ENCODE results near the gene ACTR3.
A peak's percentile ranks its signal among the peaks of the same experiment; 100 is the strongest.

The ACTR3 gene

GRCh38 chr2:113965644-113966043 lies 75.8 kb downstream of the ACTR3 start:
- no peak for DNase-seq (ENCODE audit: low read depth in 2 of 2)

- DNase-seq (ENCODE audit: low read depth in 2 of 2): no peak
Measured at GRCh38 chr2:113966171-113966570, 76.3 kb downstream of the ACTR3 start.

GRCh38 chr2:113966832-113967231 lies 76.9 kb downstream of the ACTR3 start:
- no peak for DNase-seq (ENCODE audit: low read depth in 2 of 2)

DNA sequence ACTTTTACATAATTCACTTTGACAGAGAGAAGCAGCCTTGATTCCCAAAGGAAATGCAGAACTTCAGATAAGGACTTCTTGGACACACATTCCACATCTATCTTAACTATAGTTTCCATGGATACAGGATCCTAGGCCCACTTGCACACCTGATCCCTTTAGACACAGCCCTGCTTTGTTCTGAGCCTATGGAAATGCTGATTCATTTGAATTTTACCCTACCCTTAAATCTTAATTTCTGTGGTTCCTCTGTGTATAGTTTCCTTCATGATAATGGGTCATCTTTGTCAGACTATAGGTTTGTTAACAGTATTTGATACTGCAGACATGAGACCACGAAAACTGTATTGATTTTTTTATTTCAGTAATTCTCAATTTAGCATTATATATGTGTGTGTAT lies 77.4 kb downstream of the ACTR3 start:
- no peak for DNase-seq (ENCODE audit: low read depth in 2 of 2)

GRCh38 chr2:113972766-113973165 lies 82.9 kb downstream of the ACTR3 start:
- DNase-seq (ENCODE audit: low read depth in 2 of 2): no peak

- DNase-seq (ENCODE audit: low read depth in 2 of 2): no peak
Measured at GRCh38 chr2:113973810-113974209, 83.9 kb downstream of the ACTR3 start.

- DNase-seq (ENCODE audit: low read depth in 2 of 2): no peak
Measured at GRCh38 chr2:113974727-113975126, 84.8 kb downstream of the ACTR3 start.

- DNase-seq (ENCODE audit: low read depth in 2 of 2): no peak
Measured at GRCh38 chr2:113976277-113976928, 86.5 kb downstream of the ACTR3 start.

GRCh38 chr2:113977060-113977659 lies 87.3 kb downstream of the ACTR3 start:
- no peak for DNase-seq (ENCODE audit: low read depth in 2 of 2)

DNA sequence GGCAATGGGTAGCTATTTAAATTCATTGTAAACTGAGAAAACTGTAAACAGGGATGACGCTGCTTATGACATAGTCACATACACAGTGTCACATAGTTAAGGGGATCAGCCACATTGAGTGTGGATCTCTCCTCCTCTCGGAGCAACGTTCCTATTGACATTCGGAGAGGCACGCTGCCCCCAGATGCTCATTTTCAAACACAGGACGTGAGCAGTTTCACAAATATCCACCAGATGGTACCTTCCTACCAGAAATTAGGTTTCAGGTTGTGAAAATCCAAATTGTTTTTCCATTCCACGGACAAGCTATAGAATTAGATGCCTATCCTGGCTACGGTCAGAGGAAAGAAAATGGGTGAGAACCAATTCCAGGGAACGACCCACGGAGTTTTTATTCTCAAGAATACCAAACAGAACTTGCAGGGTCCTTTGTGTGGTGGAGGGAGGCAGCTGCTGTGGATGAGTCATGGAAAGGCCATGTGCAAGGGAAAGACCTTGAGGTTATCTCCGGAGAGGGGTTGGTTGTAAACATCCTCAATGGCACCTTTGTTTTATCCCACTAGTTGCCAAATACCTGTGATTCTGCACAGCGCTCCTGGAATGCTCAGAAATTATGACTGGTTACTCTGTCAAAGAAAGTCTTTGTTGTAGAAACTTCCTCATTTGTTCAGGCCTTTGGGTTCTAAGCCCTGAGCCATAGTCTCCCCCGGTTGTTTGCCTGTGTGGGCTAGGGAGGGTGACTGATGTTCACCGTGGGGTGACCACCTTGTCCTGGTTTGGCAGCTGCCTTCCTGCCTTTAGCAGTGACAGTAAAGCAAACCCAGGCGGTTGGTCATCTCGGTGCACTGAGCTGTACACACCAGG lies 88.0 kb downstream of the ACTR3 start:
- no peak for DNase-seq (ENCODE audit: low read depth in 2 of 2)

- DNase-seq (ENCODE audit: low read depth in 2 of 2): no peak
Measured at GRCh38 chr2:113978524-113979190, 88.8 kb downstream of the ACTR3 start.

GRCh38 chr2:113979191-113980128 lies 89.6 kb downstream of the ACTR3 start:
- DNase-seq (ENCODE audit: low read depth in 2 of 2): peak in 1 of 2 donors; percentile 17

DNA sequence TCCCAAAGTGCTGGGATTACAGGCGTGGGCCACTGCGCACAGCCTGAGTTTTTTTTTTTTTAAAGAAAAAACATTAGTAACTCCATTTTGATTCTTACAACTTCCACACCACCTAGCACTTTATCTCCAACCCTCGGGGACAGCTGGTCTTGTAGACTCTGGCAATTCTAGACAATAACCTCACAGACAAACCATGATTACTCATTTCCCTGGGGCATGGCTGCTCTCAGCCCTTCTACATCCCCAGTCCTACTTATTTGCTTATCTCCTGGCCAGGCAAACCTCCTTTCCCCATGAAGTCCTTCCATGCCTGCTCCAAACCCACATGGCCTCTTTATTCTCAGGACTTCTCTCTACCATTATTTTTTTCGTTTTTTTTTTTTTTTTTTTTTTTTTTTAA lies 91.1 kb downstream of the ACTR3 start:
- no peak for DNase-seq (ENCODE audit: low read depth in 2 of 2)

- DNase-seq (ENCODE audit: low read depth in 2 of 2): no peak
Measured at GRCh38 chr2:113981404-113982134, 91.7 kb downstream of the ACTR3 start.

DNA sequence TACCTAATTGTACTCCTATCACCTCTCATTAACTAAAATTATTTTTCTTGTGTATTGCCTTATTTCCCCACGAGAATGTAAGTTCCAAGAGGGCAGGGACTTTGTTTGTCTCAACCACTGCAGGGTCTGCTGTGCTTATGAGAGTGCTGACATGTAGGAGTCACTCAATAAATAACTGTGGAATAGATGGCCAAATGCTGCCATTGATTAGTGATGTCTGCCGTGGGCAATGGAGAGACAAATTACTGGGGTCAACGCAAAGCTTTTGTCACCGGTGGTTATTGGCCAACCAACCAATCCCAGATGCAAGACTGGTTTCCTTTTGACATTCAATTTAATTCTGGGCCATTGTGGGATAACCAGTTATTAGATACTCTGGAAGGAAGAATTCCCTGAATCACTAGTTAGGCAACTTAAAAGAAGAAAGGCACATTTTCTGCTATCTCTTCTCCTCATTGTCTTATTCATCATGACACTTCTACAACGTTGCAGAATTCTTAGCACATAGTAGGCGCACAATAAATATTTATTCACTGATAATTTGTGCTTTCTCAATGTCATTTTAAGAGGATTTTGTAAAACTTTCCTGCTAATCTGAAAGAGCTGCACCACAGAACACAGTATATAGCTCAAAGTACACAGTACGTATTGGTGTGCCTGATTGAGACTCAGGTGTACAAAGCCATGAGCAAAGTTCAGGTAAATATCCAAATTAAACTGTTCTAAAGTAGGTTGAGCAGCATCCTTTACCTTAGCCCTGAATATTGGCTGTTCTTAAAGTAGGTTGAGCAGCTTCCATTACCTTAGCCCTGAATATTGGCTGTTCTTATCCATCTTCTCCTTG lies 95.9 kb downstream of the ACTR3 start:
- DNase-seq (ENCODE audit: low read depth in 2 of 2): no peak

DNA sequence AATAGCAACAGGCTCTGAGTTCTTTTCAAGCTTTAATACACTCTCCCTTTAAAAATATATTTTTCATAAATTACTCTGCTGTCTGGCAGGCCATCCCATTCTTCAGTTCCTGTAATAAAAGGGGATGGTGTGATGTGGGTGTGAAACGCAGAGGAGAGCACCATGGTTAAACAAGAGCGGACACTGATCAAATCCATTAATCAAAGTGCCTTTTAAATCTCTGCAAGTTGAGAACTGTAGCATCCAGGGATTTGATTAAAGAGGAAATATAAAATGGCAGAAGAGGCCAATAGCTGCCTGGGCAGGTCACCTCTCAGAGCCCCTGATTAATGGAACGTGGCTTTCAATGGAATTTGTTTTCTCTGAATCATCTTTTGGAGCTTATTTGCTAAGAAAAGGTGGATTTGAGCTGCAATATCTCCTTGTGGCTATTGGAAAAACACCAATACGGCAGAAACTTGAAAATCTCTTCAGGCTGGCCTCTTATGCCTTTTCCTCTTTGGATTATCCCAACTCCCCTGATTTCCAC lies 96.9 kb downstream of the ACTR3 start:
- DNase-seq (ENCODE audit: low read depth in 2 of 2): no peak

- no peak for DNase-seq (ENCODE audit: low read depth in 2 of 2)
Measured at GRCh38 chr2:113992090-113992489, 102.2 kb downstream of the ACTR3 start.

DNA sequence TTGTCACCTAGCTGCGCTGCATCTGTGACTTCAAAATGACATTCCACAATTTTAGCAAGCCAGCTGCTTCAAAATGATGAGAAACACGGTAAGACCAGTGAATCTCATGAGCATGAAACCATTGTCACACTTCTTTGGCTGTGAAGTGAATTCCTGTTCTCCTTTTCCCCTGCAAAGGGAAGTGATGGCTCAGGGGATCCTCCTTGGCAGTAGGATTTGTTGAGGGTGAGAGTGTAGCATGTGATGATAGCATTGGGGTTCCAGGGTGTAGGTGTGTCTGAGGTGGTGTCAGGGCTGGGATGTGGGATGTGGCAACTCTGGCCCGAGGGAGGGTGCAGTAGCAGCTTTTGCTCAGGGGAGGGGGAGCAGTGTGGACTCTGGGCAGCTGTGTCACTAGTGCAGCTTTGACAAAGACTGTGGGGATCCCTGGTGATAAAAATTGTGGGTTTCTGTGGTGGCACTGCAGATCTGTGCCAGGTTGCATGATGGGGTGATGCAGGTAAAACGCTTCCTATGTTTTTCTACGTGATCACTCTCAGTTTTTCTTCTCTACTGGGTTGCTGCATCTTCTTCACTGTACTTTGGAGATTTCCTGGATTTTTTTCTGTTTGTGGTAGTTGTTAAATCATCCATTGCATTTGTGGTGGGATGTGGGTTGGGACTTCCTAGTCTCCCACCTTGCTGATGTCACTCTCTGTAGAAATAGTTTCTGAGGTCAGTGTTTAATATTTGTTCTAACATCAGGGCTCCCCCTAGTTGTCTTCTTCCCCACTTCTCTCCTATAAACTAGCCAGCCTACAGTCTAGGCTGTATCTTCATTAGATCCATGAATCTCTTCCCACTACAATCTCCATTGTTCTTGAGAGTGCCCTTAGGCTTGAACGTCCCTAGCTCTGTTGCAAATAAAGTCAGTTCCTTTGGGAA lies 107.0 kb downstream of the ACTR3 start:
- no peak for DNase-seq (ENCODE audit: low read depth in 2 of 2)
